ENCODE data around the gene PSIP1. TPM values are rescaled to one million over a fixed set of nuclear protein-coding genes. Genes with fewer than 3 reads are reported as not detected.

The PSIP1 gene
- total RNA-seq, 1 experiment from 2014 or later = 302 TPM

DNA sequence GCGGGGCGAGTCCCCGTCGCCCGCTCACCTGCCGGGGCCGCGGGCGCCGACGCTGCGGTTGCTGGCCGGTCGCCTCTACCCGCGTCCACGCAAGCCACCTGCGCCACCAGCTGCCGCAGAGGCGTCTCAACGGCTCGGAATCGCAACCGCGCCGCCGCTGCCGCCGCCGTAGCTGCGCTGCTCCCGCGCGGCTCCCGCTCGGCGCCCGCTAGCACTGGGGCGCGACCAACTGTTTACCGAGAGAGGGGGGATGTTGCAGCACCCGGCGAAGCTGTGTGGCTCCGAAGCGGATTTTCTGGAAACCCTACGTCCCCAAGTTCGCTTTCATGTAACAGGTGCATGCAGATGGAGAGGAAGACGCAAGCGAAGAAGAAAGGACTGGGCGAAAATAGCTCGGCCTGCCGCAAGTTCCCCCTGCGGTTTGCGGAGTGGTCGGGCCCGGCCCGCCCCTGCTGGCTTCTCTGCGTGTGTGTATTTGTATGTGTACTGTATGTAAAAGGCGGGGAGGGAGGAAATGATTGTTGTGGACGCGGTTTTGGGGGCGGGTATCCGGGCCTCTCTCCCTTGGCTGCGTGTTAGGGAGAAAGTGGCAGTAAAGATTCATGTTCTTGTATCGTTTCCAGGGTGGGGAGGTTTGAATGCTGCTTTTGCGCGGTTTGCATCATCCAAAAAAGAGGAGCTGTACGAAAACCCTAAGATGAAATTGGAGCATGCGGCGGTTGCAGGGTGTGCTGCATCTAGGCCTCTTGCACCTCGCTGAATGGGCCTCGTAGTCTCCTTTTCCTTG, at the start of gene PSIP1 (continued):
- TF ChIP-seq, protein P1, sequence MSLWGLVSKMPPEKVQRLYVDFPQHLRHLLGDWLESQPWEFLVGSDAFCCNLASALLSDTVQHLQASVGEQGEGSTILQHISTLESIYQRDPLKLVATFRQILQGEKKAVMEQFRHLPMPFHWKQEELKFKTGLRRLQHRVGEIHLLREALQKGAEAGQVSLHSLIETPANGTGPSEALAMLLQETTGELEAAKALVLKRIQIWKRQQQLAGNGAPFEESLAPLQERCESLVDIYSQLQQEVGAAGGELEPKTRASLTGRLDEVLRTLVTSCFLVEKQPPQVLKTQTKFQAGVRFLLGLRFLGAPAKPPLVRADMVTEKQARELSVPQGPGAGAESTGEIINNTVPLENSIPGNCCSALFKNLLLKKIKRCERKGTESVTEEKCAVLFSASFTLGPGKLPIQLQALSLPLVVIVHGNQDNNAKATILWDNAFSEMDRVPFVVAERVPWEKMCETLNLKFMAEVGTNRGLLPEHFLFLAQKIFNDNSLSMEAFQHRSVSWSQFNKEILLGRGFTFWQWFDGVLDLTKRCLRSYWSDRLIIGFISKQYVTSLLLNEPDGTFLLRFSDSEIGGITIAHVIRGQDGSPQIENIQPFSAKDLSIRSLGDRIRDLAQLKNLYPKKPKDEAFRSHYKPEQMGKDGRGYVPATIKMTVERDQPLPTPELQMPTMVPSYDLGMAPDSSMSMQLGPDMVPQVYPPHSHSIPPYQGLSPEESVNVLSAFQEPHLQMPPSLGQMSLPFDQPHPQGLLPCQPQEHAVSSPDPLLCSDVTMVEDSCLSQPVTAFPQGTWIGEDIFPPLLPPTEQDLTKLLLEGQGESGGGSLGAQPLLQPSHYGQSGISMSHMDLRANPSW (CRISPR knock-in tag; conservative IDR thresholded peaks at IDR 0.05; ENCODE audit: low read depth) = no peak
- TF ChIP-seq, protein P2, sequence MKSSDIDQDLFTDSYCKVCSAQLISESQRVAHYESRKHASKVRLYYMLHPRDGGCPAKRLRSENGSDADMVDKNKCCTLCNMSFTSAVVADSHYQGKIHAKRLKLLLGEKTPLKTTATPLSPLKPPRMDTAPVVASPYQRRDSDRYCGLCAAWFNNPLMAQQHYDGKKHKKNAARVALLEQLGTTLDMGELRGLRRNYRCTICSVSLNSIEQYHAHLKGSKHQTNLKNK (CRISPR knock-in tag; IDR thresholded peaks at IDR 0.05) = no peak
- TF ChIP-seq HMGA2 (CRISPR knock-in tag; IDR thresholded peaks at IDR 0.05) (no peak), NFYB (CRISPR knock-in tag; conservative IDR thresholded peaks at IDR 0.05; ENCODE audit: low read depth) (no peak), ZNF416 (CRISPR knock-in tag; IDR thresholded peaks at IDR 0.05) (peak; percentile 12; the same call in 1 of the 2 replicates), ZBTB21 (CRISPR knock-in tag; IDR thresholded peaks at IDR 0.05; ENCODE audit: borderline replicate concordance) (peak; percentile 16; the same call in 1 of the 2 replicates), TEAD1 (CRISPR knock-in tag; IDR thresholded peaks at IDR 0.05) (no peak), ZNF121 (CRISPR knock-in tag; IDR thresholded peaks at IDR 0.05) (no peak), FOXJ3 (CRISPR knock-in tag; IDR thresholded peaks at IDR 0.05; ENCODE audit: borderline replicate concordance) (no peak), NR1H2 (CRISPR knock-in tag; IDR thresholded peaks at IDR 0.05) (no peak)
- TF ChIP-seq, protein P3, sequence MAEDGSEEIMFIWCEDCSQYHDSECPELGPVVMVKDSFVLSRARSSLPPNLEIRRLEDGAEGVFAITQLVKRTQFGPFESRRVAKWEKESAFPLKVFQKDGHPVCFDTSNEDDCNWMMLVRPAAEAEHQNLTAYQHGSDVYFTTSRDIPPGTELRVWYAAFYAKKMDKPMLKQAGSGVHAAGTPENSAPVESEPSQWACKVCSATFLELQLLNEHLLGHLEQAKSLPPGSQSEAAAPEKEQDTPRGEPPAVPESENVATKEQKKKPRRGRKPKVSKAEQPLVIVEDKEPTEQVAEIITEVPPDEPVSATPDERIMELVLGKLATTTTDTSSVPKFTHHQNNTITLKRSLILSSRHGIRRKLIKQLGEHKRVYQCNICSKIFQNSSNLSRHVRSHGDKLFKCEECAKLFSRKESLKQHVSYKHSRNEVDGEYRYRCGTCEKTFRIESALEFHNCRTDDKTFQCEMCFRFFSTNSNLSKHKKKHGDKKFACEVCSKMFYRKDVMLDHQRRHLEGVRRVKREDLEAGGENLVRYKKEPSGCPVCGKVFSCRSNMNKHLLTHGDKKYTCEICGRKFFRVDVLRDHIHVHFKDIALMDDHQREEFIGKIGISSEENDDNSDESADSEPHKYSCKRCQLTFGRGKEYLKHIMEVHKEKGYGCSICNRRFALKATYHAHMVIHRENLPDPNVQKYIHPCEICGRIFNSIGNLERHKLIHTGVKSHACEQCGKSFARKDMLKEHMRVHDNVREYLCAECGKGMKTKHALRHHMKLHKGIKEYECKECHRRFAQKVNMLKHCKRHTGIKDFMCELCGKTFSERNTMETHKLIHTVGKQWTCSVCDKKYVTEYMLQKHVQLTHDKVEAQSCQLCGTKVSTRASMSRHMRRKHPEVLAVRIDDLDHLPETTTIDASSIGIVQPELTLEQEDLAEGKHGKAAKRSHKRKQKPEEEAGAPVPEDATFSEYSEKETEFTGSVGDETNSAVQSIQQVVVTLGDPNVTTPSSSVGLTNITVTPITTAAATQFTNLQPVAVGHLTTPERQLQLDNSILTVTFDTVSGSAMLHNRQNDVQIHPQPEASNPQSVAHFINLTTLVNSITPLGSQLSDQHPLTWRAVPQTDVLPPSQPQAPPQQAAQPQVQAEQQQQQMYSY (CRISPR knock-in tag; IDR thresholded peaks at IDR 0.05) = no peak
- TF ChIP-seq, protein P4, sequence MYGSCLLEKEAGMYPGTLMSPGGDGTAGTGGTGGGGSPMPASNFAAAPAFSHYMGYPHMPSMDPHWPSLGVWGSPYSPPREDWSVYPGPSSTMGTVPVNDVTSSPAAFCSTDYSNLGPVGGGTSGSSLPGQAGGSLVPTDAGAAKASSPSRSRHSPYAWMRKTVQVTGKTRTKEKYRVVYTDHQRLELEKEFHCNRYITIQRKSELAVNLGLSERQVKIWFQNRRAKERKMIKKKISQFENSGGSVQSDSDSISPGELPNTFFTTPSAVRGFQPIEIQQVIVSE (CRISPR knock-in tag; IDR thresholded peaks at IDR 0.05; ENCODE audit: borderline replicate concordance) = no peak
- TF ChIP-seq, protein P5, sequence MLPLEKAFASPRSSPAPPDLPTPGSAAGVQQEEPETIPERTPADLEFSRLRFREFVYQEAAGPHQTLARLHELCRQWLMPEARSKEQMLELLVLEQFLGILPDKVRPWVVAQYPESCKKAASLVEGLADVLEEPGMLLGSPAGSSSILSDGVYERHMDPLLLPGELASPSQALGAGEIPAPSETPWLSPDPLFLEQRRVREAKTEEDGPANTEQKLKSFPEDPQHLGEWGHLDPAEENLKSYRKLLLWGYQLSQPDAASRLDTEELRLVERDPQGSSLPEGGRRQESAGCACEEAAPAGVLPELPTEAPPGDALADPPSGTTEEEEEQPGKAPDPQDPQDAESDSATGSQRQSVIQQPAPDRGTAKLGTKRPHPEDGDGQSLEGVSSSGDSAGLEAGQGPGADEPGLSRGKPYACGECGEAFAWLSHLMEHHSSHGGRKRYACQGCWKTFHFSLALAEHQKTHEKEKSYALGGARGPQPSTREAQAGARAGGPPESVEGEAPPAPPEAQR (CRISPR knock-in tag; IDR thresholded peaks at IDR 0.05) = no peak
- TF ChIP-seq, protein P6, sequence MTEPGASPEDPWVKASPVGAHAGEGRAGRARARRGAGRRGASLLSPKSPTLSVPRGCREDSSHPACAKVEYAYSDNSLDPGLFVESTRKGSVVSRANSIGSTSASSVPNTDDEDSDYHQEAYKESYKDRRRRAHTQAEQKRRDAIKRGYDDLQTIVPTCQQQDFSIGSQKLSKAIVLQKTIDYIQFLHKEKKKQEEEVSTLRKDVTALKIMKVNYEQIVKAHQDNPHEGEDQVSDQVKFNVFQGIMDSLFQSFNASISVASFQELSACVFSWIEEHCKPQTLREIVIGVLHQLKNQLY (CRISPR knock-in tag; IDR thresholded peaks at IDR 0.05) = peak; percentile 22; the same call in 1 of the 2 replicates
- TF ChIP-seq, protein P7, sequence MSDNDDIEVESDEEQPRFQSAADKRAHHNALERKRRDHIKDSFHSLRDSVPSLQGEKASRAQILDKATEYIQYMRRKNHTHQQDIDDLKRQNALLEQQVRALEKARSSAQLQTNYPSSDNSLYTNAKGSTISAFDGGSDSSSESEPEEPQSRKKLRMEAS (CRISPR knock-in tag; IDR thresholded peaks at IDR 0.05) = no peak
- TF ChIP-seq, protein P8, sequence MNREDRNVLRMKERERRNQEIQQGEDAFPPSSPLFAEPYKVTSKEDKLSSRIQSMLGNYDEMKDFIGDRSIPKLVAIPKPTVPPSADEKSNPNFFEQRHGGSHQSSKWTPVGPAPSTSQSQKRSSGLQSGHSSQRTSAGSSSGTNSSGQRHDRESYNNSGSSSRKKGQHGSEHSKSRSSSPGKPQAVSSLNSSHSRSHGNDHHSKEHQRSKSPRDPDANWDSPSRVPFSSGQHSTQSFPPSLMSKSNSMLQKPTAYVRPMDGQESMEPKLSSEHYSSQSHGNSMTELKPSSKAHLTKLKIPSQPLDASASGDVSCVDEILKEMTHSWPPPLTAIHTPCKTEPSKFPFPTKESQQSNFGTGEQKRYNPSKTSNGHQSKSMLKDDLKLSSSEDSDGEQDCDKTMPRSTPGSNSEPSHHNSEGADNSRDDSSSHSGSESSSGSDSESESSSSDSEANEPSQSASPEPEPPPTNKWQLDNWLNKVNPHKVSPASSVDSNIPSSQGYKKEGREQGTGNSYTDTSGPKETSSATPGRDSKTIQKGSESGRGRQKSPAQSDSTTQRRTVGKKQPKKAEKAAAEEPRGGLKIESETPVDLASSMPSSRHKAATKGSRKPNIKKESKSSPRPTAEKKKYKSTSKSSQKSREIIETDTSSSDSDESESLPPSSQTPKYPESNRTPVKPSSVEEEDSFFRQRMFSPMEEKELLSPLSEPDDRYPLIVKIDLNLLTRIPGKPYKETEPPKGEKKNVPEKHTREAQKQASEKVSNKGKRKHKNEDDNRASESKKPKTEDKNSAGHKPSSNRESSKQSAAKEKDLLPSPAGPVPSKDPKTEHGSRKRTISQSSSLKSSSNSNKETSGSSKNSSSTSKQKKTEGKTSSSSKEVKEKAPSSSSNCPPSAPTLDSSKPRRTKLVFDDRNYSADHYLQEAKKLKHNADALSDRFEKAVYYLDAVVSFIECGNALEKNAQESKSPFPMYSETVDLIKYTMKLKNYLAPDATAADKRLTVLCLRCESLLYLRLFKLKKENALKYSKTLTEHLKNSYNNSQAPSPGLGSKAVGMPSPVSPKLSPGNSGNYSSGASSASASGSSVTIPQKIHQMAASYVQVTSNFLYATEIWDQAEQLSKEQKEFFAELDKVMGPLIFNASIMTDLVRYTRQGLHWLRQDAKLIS (CRISPR knock-in tag; IDR thresholded peaks at IDR 0.05; ENCODE audit: borderline replicate concordance) = 0 out of 2 replicates have a peak, but pooled peaks have one; percentile 50
- TF ChIP-seq, protein P9, sequence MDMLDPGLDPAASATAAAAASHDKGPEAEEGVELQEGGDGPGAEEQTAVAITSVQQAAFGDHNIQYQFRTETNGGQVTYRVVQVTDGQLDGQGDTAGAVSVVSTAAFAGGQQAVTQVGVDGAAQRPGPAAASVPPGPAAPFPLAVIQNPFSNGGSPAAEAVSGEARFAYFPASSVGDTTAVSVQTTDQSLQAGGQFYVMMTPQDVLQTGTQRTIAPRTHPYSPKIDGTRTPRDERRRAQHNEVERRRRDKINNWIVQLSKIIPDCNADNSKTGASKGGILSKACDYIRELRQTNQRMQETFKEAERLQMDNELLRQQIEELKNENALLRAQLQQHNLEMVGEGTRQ (CRISPR knock-in tag; IDR thresholded peaks at IDR 0.05) = no peak
- TF ChIP-seq, protein P10, sequence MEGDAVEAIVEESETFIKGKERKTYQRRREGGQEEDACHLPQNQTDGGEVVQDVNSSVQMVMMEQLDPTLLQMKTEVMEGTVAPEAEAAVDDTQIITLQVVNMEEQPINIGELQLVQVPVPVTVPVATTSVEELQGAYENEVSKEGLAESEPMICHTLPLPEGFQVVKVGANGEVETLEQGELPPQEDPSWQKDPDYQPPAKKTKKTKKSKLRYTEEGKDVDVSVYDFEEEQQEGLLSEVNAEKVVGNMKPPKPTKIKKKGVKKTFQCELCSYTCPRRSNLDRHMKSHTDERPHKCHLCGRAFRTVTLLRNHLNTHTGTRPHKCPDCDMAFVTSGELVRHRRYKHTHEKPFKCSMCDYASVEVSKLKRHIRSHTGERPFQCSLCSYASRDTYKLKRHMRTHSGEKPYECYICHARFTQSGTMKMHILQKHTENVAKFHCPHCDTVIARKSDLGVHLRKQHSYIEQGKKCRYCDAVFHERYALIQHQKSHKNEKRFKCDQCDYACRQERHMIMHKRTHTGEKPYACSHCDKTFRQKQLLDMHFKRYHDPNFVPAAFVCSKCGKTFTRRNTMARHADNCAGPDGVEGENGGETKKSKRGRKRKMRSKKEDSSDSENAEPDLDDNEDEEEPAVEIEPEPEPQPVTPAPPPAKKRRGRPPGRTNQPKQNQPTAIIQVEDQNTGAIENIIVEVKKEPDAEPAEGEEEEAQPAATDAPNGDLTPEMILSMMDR (IDR thresholded peaks at IDR 0.05) = no peak

All from WTC11 (cell line).